Dermis microvascular lymphatic vessel endothelial cell (primary cell): ENCODE data around the gene ZNF784. TPM values are rescaled to one million over a fixed set of nuclear protein-coding genes. Genes with fewer than 3 reads are reported as not detected.

ENCODE experiments used
- DNase-seq, 2 donors: peaks; one replicate each; pipeline versions ENCODE4 v3.0.0 to v3.0.0-alpha.2; 2010; ENCODE audit warnings: low read depth in 2 of 2
- total RNA-seq: library from RNA; depleted of rRNA; stranded (reverse); fragments of >200 nt; gene quantifications from 2 replicates; pipeline ENCODE4 v1.2.1, GENCODE V29; 2014

The ZNF784 gene
- total RNA-seq, 1 donor from 2014 or later, result 3.3 TPM

GRCh38 chr19:55656552-55656951, 32.2 kb upstream of the ZNF784 start:
- no peak for DNase-seq

GRCh38 chr19:55655648-55656040, 31.3 kb upstream of the ZNF784 start:
- no peak for DNase-seq

- DNase-seq, result peak in 1 of 2 donors; percentile 93
Measured at GRCh38 chr19:55654868-55655647, 30.7 kb upstream of the ZNF784 start, which contains the start of gene U2AF2. TSS of gene U2AF2 (plus strand) at chr19:55655035. CDS start at chr19:55655105, 70 bp downstream.

DNA sequence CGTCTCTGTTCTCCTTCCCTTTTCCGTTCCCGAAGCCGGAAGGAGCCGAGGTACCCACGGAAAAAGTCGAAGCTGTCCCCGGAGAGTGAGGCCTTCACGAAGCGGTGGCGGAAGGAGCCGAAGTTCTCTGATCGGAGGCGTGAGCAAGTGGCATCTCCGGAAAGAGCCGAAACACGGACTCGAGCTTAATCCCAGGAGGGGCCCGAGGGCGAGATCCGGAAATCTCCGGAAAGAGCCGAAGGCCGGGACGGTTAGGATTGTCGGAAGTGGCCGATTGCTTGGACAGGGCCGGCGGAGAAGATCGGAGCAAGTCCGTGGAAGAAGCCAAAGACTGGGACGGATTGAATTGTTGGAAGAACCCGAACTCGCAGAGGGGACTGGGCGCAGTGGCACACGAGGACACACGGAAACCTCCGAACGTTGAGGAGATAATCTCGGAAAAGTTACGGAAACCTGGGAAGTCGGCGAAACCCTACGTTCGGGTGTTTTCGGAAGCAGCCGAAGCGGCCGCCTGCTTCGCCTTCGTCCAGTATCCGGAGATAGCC, 30.0 kb upstream of the ZNF784 start:
- DNase-seq, result peak; percentile 99

GRCh38 chr19:55653651-55654322, 29.4 kb upstream of the ZNF784 start:
- peak; percentile 97 to 98 for DNase-seq

- no peak for DNase-seq
Measured at GRCh38 chr19:55652311-55653128, 28.2 kb upstream of the ZNF784 start.

DNA sequence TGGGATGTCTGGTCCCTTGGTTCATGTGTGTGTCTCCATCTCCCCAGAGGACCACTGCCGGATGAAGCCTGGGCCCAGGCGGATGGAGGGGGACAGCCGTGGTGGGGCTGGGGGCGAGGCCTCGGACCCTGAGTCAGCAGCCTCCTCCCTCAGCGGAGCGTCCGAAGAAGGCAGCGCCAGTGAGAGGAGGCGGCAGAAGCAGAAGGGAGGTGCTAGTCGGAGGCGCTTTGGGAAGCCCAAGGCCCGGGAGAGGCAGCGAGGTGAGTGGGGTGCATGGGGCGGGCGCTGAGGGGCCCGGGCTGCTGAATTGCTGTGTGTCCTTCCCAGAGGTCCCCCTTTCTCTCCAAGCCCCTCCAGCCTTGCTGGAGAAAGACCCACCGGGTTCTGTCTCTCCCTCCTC, 26.9 kb upstream of the ZNF784 start:
- DNase-seq, result no peak

DNA sequence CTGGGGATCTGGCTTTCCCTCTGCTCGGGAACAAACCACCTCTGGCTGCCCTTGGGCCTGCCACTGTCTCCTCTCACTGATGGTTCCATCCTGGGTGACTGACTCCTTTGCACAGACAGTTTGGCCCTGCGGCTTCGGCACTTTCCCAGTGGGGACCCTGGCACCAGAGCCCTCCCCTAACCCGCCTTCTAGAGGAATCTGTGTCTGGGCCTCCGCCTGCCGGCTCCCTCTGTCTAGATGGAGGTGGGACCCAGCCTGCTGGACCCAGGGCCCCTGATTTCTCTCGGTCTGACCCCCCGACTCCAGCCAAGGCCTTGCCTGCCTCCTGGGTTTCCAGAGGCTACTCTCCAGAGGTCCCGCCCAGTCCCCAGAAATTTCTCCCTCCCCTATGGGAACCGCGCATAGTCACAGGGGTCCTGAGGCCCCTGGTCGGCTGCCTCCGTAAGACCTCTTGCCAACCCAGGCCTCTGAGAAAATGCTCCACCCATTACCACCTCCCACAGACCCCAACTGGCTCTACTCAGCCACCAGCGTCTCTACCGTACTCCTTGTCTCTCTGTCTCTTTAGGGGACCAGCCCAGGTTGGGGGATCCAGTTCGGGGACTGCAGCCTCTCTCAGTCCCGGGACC, 26.4 kb upstream of the ZNF784 start:
- no peak for DNase-seq

- no peak for DNase-seq
Measured at GRCh38 chr19:55650126-55650557, 25.8 kb upstream of the ZNF784 start.

DNA sequence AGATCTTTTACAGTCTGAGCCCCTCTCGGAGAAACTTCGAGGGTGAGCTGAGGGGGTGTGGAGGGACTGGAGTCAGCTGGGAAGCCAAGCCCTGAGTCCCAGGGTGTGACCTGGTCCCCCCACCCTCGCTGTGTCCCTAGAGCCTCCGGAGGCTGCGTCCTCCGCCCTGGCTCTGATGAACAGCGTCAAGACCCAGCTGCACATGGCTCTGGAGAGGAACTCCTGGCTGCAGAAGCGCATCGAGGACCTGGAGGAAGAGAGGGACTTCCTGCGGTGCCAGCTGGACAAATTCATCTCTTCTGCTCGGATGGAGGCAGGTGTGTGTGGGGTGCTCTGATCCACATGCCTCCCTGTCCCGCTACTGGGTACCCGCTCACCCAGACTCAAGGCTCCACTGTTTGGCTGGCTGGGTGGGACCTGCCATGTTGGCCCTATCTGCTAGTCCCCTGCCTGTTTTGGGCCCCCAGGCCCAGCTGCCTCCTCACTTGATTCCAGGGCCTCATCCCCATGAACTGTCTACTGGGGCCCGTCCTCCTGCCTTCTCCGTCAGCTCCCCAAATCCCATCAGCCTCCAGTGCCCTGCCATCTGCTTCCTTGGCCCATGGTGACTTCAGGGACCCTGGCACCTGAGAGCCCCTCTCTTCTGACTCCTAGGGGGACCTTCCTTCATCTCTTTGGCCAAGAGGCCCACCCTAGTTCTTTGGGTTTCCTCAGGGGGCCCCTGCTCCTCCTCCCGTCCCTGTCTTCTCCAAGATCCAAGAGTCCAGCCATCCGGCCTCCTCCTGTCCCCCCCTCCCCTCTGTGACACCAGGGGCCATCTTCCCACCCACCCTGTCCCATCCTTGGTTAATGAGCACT, 25.1 kb upstream of the ZNF784 start:
- DNase-seq, result no peak

- DNase-seq, result peak in 1 of 2 donors; percentile 17
Measured at GRCh38 chr19:55648585-55649267, 24.4 kb upstream of the ZNF784 start.

GRCh38 chr19:55647732-55648584, 23.6 kb upstream of the ZNF784 start, which contains the start of gene CCDC106:
TSS of gene CCDC106 (plus strand) at chr19:55648212. CDS start at chr19:55649047, 835 bp downstream.
- peak in 1 of 2 donors; percentile 70 for DNase-seq

DNA sequence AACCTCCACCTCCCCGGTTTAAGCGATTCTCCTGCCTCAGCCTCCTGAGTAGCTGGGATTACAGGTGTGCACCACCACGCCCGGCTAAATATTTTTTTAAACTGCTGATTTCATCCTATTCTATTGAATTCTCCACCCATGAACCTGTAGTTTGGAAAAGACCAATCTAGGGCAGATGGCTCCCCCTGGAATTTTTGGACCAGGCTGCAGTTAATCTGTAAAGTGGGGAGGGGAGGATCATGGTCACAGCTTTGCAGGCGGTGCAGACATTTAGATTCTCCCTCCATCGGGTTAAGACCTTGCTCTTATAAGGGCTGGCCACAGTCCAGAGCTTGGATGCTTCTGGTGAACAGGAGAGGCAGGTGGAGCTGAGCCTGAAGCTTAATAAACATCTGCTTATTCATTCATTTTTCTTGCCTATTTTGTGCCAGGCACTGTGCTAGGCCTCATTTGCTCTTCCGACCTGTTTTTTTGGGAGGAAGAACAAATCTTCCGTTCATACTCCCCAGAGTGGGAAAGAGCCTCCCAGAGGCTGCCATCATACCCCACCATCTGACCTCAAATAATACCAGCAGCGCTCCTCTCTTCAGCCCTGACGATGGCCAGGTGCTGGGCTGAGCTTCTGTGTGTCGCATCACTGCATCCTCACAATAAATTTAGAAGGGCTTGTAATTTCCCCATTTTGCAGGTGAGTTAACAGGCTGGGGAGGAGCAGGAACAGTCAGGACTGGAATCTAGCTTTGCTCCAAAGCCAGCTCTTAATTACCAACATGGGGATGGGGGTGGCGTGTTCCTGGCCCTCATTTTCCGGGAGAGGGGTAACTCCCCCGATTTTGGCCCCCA, 22.7 kb upstream of the ZNF784 start:
- no peak for DNase-seq

DNA sequence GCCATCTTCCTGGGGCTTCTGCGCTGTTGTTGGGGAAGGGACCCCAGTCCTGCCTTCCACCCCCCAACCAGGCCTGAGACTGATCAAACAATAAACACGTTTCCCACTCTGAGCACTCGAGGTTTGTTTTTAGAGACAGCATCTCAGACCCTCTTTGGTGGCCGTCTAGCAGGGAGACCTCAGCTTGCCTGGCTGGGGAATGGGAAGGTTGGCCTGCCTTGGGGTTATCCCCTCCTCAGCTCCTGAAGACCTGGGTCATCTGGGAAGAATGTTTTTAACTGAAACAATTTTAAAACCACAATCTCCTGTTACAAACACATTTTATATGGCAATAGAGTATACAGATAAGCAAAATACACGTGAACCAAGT, 21.1 kb upstream of the ZNF784 start:
- DNase-seq, result no peak

DNA sequence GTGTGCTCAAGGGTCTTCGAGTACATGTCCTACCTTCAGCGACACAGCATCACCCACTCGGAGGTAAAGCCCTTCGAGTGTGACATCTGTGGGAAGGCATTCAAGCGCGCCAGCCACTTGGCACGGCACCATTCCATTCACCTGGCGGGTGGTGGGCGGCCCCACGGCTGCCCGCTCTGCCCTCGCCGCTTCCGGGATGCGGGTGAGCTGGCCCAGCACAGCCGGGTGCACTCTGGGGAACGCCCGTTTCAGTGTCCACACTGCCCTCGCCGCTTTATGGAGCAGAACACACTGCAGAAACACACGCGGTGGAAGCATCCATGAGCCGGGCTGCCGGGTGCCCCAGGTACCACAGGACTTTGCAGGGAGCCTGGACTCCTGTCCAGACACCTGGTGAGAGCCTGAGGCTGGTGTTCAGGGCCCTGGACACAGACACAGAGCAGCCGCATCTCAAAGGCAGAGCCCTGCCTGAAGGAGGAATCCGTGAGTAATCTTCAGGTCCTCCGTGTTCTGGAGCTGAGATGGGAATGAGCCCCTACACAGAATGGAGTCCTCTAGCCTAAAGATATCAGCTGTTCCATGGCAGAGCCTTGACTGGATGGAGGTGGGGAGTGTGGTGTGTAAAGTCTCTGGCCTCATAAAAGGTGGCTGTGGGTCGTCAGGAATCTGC, 20.6 kb upstream of the ZNF784 start:
- no peak for DNase-seq

- no peak for DNase-seq
Measured at GRCh38 chr19:55644191-55644833, 19.9 kb upstream of the ZNF784 start.

GRCh38 chr19:55643887-55644176, 19.5 kb upstream of the ZNF784 start:
- DNase-seq, result no peak
